NB4 (cell line): ENCODE results near the gene ADAMTSL1.

ENCODE experiments used
- CTCF ChIP-seq: IDR thresholded peaks from one replicate; pipeline ENCODE4 v1.5.1; 2012; ENCODE audit warnings: low read depth, low read length
- MAX ChIP-seq: IDR thresholded peaks from 2 replicates; pipeline ENCODE4 v1.6.1; 2011; ENCODE audit warnings: low read depth, low read length
- MYC ChIP-seq: IDR thresholded peaks from 2 replicates; pipeline ENCODE4 v1.6.1; 2011; ENCODE audit warnings: low read depth, low read length
- POLR2A ChIP-seq: IDR thresholded peaks from 2 replicates; pipeline ENCODE4 v1.6.1; 2011; ENCODE audit warnings: mild to moderate bottlenecking; ENCODE audit not compliant: insufficient read length; ENCODE audit errors: extremely low read depth

- no peak for TF ChIP-seq MYC
- TF ChIP-seq POLR2A: no peak
- TF ChIP-seq CTCF: no peak
- TF ChIP-seq MAX: no peak
Observed at GRCh38 chr9:18684593-18685317, 210.8 kb downstream of the ADAMTSL1 start.
